SIG-M5 treated with dmso at 0.1 percent for 504 hours (cell line): ENCODE results near the gene NVL.
"Not testable (repeated sequence)": the region's sequence is repeated elsewhere in the genome, so short reads cannot be mapped to it uniquely, and the experiment has no call there.

Experiments used
- DNase-seq: peaks from one replicate; lab custom pipeline; 2025; ENCODE audit not compliant: unreplicated experiment; lab: John Stamatoyannopoulos, UW

The NVL gene

DNA sequence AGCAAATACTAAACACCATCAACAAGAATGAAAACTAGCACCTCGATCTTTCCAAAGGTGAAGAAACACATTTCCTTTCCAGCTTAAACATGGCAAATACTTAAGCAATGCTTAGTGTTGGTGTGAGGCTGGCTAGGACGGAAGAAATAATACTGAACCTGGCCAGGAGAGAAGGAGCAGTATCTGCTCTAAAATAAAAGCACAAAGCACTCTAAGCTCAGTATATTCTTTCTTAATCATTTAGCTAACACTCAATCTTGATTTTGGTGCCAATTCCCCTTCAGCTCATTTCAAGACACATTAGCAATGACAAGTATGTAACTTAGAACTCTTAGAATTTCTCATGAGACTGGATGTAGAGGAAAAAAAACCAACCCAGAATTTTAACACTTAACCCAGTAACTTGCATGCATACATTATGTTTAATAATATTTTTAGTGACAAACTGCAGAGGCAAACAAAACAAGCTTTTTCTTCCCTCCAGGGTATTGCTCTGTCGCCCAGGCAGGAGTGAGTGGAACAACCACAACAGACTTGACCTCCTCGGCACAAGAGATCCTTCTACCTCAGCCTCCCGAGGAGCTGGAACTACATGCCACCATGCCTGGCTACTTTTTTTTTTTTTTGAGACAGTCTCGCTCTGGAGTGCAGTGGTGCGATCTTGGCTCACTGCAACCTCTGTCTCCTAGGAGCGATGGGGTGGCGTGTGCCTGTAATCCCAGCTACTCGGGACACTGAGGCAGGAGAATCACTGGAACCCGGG lies 92.7 kb downstream of the NVL start:
- DNase-seq, result no peak

DNA sequence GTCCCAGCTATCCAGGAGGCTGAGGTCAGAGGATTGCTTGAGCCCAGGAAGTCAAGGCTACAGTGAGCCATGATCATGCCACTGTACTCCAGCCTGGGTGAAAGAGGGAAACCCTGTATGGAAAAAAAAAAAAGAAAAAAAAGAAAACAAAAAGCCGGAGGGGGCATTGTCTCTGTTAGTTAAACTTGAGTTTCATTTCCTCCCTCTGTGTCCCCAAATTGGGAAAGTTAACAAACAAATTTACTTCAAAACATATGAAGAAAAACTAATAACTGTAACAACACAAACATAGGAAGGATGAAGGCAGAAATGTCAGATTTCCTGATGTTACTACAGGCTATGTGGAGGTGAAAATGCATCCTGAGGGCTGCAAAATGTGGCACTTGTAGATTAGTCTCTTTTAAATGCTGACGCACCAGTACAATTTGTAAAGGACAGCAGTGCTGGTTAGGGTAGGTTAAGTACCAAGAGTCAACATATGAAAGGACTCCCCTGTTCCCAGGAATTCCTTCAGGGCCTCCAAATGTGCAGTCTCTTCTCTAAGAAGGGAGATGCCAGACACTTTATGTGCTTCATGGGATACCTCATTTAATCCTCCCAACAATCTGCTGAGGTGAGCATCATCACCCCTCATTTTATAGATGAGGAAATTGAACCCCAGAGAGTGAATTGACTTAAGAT lies 94.0 kb downstream of the NVL start:
- DNase-seq, result no peak

DNA sequence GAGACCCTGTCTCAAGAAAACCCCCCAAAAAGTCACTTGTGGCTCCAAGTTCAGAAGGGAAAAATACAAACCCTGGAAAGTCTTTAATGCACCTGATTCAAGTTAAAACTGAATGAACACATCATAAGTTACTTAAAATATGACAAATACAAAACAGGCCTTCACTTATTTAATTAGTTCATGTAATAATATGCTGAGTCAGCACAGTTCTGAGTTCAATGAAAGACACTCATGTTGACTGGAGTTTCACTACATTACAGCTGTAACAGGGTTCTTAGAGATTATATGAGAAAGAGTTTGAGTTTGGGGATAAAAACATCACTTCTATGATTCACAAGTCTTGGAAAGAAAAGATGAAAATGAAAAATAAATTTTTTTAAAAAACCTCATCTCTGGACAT lies 96.0 kb downstream of the NVL start:
- no peak for DNase-seq

DNA sequence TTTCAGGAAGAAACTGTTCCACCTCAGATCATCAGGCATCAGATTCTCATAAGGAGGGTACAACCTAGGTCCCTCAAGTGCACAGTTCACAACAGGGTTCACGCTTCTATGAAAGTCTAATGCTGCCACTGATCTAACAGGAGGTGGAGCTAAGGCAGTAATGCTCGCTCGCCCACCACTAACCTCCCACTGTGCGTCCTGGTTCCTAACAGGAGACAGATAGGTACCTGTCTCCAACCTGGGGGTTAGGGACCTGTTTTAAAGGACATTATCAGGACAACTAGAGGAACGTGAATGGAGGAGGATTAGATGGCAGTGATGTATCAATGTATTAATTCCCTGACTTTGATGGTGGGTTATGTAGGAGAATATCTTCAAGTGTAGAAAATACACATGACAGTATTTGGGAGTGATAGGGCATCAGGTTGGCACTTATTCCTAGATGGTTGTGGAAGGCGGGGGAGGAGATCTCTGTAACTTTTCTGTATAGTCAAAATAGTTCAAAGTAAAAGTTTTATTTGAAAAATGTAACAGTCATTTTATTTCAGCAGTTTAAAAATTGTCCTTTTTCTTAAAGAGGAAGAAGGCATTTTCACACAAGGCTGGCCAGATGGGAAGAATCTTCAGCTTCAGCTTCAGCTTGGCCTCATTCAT lies 103.0 kb downstream of the NVL start:
- no peak for DNase-seq

DNA sequence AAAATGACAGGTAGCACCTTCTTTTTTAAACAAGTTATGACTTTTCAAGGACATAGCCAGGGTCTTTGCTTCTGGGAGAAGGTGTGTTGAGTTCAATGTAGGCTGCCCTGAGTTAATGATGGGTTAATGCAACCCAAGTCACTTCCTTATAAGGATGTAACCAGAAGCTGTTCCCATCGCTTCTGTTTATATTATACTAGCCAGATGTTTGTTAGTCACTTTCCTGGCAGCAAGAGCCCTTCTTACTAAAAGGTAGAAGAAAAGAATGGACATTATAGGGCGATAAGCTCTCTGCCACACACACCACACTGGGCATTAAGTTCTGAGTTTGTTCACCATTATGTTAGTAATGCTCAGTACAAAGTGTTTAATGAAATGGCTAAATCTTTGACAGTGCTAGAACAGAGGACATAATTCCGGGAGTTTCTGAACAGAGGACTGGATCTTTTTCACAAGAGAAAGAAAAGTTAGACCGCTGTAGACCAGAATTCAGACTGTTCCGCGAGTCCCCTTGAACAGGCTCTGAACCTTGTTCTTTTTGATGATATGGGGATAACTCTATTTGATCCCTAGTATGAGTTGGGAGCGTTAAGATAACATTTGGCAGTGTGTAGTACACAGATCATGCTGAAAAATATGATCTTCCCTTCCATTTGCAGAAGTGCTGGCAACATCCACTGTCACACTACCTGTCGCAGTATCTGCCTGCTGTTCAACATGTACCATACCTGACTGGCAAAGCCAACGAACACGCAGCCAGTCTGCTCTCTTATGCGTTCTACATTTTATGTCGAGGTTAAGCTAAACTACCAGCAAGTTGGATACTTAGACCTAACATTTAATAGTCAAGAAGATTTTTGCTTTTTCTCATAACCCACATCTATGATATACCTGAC lies 105.9 kb downstream of the NVL start:
- DNase-seq, result no peak

DNA sequence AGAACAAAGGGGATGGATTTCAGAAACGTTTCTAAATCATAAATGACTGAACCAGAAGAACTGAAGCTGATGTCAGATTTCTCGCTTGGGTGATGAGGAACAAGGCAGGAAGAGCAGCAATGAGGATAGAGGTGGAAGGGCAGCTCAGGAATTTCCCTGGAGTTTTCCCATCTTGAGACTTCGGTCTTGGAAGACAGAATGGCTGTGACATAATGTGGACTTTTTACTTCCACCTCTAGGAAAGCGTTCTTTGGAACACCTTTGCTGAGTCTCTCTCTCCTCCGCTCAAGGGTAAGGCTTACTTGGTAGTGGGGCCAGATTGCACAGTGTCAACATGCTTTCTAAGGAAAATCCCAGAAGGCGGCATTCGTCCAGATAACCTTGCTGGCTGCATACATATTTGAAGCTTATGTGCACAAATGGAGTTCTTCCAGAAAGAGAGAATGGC lies 110.3 kb downstream of the NVL start:
- no peak for DNase-seq

DNA sequence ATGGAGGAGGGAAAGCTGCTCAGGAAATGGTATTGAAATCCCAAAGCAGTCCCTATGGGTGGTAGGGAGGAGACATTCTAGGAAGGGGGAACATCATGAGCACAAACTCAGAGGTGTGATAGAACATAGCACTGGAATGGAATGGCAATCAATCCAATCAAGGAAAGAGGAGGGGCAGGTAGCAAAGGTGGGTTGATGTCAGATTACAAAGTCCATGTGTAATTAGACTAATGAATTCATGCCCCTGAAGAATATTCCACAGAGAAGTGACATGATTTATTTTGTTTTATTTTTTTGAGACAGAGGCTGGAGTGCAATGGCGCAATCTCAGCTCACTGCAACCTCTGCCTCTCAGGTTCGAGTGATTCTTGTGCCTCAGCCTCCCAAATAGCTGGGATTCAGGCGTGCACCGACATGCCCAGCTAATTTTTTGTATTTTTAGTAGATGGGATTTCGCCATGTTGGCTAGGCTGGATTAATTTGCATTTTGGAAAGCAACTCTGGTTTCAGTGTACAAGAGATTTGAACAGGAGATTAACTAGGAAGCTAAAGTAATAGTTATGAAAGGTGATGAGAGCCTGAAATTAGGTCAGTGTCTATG lies 110.9 kb downstream of the NVL start:
- no peak for DNase-seq

DNA sequence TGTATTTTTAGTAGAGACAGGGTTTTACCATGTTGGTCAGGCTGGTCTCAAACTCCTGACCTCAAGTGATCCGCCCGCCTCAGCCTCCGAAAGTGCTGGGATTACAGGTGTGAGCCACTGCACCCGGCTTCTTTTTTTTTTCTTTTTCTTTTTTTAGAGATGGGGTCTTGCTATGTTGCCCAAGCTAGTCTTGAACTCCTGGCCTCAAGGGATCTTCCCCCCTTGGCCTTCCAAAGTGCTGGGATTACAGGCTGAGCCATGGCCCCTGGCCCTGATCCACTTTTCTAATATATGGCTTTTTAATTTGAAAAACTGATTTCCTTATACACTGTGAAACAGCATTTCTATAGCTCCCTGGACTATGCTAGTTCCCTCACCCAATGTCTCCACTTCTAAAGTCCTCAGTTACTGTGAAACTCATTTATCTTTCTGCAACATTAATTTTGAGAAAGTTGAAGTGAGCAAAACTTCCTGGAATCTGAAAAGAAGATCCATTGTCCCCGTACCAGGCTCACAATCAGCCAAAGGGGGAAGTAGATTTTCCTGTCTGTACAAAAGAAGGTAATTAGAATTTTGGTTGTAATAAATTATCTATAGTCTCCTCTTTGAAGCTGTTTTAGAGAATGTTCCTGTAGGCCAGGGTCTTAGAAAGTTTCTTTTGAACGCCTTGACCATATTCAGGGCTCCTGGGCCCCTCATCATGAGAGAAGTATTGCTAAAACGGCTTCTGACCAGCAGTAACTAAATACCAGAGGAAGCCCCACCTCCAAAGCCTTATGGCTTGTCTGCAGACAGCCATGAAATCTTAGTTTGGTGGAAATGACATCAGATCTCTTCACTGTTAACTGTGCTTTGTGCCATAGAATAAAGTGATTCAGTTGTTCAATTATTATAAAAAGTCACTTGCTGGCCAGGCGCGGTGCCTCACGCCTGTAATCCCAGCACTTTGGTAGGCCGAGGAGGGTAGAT lies 112.0 kb downstream of the NVL start:
- DNase-seq, result peak; percentile 24

DNA sequence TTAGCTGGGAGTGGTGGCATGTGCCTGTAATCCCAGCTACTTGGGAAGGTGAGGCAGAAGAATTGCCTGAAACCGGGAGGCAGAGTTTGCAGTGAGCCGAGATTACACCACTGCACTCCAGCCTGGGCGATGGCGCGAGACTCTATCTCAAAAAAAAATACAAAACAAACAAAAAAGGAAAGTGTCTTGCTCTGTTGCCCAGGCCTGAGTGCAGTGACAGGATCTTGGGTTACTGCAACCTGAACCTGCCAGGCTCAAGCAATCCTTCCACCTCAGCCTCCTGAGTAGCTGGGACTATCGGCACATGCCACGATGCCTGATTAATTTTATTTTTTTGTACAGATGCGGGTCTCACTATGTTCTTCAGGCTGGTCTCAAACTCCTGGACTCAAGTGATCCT lies 113.6 kb downstream of the NVL start:
- DNase-seq, result no peak

DNA sequence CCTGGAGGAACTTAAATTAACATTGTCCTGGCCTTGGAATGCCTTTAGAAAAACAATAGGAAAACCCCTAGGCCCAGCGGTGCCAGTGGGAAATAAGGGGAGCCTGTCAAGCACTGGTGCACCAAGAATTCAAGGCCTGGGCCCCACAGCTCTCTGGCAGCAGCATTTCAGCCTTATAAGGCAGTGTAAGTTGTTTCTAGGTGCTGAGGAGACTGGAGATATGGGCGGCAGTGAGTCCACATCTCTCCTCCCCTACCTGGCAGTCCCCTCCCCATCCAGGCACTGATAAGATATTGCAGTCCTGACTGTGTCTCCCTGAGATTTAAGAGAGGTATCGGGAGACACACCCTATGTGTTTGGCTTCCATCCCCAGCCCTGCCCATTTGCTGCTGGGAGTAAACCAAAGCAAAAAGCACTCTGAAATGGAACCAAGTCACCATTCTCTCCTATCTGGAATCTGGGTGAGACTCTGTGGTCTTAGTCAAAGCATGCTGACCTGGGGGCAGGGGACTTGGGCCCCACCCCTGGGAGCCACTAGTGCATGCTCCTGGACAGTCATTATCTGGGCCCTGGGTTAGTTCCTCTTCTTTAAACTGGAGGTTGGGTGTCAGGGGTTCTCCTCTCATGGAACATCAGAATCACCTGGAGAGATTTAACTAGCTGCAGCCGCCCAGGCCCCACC lies 116.4 kb downstream of the NVL start:
- DNase-seq, result no peak

DNA sequence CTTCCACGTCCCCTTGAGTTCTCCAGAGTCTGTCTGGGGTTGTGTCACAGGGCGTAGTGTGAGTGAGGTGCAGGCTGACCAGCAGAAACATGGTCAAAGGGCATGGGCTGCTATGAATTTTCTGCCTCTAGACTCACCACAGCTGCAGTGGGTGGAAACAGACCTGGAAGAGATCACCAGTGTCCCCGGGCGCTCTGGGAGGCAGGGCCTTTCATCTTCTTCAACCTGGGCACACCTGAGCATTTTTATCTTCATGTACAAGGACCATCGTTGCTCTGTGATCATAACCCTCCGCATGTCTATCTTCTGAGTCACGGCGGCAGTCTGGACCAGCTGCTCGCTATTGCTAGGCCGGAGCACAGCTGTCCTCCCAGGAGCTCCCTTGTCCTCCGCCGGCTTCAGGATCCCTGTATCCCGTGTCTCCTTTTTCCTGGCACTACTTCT lies 117.3 kb downstream of the NVL start:
- DNase-seq, result no peak

DNA sequence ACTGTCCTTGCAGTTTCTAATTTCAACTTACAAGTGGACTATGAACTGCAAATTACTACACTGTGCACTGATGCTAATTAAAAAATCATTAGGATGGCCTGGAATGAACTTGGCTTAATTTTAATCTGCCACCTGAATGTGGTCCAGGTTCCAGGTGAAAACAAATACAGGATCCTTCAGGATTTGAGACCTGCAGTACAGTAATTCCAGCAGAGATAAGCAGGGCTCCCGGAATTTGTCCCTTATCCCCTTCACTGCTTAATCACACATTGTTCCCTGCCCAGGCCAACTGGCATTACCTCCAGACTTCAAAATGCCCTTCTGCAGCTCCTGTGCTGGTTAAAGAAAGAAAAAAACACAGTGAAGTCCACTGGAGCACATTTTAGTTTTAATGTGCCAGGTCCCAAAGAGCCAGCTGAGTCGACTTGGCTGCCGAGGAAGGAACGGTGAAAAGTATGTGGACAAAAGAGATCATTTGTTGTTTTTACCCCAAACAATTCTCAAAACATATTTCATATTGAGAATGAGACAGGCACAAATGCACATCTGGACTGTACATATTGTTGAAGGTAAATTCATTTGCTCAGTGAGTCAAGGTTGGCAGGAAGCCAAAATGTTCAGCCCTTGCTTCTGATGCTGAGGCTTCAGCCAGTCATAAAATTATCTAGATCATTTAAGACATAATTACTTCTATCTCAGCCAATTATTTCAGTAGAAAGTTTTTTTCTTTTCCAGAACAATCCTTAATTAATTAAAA lies 118.6 kb downstream of the NVL start:
- DNase-seq, result no peak

DNA sequence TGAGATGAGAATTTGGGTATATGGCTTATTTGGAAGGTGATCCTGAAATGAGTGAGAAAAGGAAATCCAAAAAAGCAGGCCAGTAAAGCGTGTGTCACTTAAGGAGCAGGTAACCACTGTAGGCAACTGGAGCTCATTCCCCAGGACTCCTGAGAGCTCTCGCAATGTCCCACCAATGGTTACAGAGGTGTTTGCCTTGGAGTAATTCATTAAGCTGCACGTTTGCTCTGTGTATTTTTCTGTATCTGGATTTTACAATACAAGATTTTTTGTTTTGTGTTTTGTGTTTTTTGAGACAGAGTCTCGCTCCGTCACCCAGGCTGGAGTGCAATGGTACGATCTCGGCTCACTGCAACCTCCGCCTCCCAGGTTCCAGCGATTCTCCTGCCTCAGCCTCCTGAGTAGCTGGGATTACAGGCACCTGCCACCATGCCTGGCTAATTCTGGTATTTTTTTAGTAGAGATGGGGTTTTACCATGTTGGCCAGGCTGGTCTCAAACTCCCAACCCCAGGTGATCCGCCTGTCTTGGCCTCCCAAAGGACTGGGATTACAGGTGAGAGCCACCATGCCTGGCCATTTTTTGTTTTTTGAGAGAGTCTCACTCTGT lies 123.9 kb downstream of the NVL start:
- DNase-seq, result not testable (repeated sequence)

DNA sequence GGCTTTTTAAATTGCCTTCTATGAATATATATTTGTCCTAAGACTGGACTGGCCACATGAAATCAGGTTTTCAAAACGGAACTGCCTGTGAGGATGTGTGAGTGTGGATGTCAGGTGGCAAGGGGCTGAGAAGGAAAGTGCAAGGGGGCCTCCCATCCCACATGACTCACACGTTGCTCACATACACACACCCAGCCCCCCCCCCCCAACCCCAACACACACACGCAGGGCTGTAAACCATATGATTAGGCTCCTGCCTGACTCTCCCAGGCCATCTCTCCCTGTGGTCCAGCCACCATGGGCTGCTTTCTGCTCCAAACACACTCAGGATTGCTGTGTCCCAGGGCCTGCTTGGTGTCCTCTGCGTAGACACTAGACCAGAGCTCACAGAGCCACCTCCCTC lies 124.5 kb downstream of the NVL start:
- peak; percentile 80 for DNase-seq

DNA sequence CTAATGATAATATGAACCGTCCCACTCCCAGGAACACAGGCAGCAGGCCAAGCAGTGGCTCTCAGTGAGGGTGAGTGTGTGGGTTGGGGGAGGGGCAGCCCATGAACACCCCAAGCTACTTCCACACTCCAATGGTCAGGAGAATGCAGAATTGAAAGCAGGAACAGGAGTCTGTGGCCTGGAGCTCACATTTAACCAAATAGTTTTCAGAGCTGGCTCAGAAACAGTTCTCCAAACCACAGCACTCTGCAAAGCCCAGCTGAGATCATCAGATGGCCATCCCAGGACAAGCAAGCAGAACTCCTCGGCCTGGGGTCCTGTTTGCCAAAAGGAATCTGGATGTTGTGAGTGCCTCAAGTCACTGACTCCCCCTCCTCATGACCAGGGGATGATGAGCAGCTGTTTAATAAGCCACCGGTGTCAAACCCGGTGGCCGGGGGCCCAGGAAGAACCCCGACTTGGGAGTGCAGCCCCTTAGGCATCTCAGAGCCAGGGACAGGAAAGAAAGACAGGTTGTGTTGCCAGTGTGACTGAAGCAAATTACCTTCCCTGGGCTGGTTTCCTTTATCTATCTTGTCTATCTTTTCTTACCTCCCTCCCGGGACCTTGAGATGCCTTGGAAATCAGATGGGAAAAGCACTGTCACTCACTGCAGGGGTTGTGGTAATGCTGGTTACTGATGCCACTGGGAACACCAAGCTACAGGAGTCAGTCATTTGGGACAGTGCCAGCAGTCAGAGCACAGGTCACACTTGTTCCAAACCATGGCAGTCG lies 126.5 kb downstream of the NVL start:
- peak; percentile 85 for DNase-seq

DNA sequence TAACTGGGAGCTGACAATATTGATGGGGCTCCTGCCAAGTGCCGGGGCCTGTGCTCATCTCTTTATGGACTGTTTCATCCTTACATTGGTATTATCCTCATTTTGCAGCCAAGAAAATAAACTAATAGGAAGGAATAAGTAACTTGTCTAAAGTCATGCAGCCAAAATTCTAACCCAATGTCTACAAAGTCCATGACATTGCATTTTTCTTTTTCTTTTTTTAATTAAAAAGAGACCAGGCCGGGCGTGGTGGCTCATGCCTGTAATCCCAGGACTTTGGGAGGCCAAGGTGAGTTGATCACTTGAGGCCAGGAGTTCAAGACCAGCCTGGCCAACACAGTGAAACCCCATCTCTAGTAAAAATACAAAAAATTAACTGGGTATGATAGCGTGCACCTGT lies 128.1 kb downstream of the NVL start:
- DNase-seq, result no peak

DNA sequence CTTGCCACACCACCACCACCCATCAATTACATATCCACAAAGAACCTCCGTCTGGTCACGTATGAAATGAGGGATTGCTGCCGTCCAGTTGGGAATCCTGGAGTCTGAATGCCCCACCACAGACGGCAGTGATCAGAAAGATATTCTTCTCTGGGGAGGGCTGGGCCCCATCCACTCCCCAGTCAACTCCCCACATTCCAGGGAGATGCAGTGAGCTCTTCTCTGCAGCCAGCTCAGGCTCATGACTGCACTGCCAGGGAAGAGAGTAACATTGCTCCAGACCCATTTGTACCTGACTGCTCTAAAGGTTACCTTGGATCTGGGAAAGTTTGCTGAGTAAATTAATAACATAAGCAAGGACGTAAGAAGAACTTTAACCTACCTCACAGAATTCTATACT lies 128.6 kb downstream of the NVL start:
- DNase-seq, result no peak
